HG02973 (cell line): ENCODE results near the gene ATP2A2.
"Not testable (repeated sequence)": the region's sequence is repeated elsewhere in the genome, so short reads cannot be mapped to it uniquely, and the experiment has no call there.

Experiments
- ATAC-seq: cut with Tn5 transposase; IDR thresholded peaks from one replicate; pipeline ENCODE4 v1.9.1; 2021; ENCODE audit warnings: moderate library complexity; ENCODE audit not compliant: unreplicated experiment

ATP2A2 gene

DNA sequence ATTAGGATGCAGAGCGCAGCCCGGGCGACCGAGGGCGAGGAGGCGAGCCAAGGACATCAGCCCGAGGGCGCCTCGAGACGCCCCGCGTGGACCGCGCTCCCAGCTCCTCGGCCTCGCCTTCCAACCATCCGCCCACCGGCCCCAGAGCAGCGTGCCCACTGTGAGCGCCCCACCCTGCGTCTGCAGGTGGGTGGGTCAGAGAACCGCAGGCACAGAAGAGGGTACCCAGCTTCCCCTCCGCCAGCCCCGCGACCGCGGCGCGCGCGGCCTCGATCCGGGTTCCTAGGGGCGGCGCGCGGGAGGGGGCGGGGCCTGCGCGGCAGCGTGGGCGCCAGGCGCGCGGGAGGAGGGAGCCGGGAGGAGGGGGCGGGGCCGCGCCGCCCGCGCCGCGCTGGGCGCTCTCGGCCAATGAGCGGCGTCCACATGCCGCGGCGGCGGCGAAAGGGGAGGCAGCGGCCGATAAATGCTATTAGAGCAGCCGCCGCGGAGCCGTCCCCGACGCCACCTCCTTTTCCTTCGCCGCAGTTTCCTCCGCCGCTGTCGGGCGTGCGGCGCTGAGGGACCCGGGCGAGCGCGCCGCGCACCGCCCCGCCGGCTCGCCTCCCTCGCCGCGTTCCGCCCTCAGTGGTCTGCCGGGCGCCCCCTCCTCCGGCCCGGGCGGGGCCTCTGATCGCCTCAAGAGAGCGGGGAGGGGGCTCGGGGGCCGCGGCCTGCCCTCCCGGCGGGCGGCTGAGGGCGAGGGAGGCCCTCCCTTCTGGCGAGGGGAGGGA, at the start of gene ATP2A2:
Gene ATP2A2 (plus strand): TSS at position 469 of the 770 bp plus-strand sequence. CDS start 543 bp downstream, outside the sequence.
- peak; percentile 65 for ATAC-seq

- ATAC-seq = no peak
These were observed 47.7 kb upstream of the ATP2A2 start for GRCh38 chr12:110233212-110233903.

DNA sequence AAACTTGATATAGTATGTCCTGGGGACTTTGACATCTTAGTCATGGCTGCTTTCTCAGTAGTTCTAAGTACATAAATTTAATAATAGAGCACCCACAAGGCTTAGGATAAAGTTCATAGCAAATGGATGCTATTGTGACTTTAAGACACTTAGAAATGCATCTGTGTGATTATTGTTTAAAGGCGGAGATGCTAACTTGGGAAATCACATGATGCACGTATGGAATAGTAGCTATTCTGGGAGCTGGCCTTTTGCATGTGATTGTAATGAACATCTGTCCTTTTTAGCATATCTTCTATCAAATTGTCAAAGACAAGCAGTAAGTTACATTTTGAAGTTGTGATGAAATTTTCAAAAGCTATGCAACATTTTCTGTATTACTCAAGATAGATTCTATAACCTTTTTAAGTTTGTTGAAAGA, 46.7 kb upstream of the ATP2A2 start:
- no peak for ATAC-seq

DNA sequence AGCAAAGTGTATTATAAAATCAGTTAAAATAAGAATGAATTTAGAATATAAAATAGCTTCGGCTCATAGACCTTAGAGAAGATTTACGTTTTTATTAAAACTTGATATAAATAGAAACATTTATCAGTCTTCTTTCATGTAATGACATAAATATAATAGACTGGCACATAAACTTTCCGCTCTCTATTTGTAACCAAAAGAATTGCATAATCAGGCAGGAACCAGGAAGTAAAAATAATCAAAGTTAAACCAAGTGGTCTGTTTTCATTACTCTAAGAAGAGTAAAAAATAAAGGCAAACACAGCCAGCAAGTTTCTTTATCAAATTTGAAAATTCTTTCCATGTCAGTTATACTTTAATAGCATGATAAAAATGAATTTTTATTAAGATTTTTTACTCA, 46.3 kb upstream of the ATP2A2 start:
- no peak for ATAC-seq

- ATAC-seq = no peak
These were observed 45.7 kb upstream of the ATP2A2 start for GRCh38 chr12:110235383-110235782.

DNA sequence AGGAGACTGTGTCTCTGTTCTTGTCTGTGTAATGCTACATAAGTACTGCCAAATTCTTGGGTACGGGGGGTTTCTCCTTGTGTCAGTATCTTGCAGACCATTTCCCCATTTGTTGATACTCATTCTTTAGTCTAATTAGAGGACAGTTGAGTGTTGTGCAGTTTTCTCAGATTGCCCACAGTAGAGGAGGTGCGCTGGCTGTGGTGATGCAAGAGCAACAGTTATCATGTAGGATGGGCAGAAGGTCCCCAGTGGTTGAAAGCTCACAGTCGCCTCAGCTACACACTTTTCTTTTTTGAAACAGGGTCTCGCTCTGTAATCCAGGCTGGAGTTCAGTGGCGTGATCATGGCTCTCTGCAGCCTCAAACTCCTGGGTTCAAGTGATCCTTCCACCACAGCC, 37.8 kb upstream of the ATP2A2 start:
- no peak for ATAC-seq

DNA sequence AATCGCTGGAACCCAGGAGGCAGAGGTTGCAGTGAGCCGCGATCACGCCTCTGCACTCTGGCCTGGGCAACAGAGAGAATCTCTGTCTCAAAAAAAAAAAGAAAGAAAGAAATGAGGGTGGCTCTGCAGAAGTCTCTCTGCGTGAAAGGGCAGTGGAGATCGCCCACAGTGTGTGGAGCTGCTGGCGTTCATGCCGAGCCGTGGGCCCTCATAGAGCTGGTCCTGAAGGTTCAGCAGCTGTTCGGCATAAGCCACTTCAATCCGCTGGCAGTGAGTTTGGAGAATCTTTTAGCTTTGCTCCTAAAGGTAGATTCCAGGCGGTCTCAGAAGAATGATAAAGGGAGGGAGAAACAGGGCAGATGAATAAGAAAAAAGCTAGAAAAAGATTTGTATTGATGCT, 36.7 kb upstream of the ATP2A2 start:
- ATAC-seq = no peak

GRCh38 chr12:110244829-110245228, 36.2 kb upstream of the ATP2A2 start:
- no peak for ATAC-seq

- no peak for ATAC-seq
These were observed 35.7 kb upstream of the ATP2A2 start for GRCh38 chr12:110245369-110245772.

GRCh38 chr12:110246636-110247339, 34.3 kb upstream of the ATP2A2 start:
- ATAC-seq = no peak

GRCh38 chr12:110247340-110248095, 33.5 kb upstream of the ATP2A2 start:
- no peak for ATAC-seq

GRCh38 chr12:110248096-110248447, 33.0 kb upstream of the ATP2A2 start:
- ATAC-seq = no peak

- ATAC-seq = no peak
These were observed 31.9 kb upstream of the ATP2A2 start for GRCh38 chr12:110249105-110249504.

DNA sequence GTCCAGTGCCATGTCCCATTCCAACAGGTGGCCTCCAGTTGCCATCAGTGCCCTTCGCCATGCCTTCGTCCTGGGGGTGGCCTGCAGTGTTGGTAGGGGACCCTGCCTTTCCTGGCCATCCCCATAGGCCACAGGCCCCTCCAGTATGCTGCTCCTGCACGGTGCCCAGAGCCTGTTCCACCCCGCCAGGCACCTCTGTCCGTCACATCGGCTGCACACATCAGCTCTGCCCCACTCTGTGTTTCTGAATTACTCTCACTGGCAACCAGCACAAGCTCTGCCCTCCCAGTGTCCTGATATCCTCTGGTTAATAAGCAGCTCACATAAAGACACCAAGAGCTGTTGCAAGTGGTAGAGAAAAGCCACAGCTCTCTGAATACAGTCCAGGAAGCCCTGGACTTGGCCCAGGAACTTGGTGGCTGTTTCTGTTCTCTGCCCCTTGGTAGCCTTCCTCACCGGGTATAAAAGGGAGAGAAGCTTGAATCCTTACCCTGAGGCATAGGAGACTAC, 31.3 kb upstream of the ATP2A2 start:
- no peak for ATAC-seq

DNA sequence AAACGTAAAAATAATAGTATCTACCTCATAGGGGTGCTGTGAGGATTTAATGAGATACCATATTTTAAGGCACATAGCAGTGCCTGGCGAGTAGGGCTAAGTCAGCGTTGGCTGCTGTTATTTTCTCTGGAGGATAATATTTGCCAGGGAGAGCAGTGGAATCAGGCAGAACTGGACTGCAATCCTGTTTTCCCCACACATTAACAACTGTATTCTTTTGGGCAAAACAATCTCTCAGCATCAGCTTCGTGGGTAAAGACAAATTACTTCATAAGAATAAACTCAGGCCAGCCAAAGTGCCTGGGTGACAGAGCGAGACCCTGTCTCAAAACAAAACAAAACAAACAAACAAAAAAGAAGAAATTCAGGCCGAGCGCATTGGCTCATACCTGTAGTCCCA, 29.7 kb upstream of the ATP2A2 start:
- ATAC-seq = no peak

DNA sequence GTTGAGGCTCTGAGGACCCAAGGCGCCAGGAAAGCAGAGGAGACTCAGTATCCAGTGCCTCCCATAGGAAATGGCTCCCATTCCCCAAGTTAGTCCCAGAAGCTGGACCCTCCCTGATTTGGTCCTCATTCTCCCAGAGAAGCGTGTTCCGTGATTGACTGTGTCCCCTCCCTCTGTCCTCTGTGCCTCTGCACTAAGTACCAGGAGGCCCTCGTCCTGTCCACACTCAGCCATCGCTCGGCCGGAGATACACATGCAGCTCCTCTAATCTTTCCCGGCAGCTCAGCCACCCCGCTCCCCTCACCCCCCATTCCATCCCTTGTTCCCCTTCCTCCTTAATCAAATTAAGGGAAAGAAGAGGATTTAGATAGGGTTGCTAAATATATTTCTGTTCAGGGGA, 28.3 kb upstream of the ATP2A2 start:
- no peak for ATAC-seq

- no peak for ATAC-seq
These were observed 27.9 kb upstream of the ATP2A2 start for GRCh38 chr12:110253176-110253575.

DNA sequence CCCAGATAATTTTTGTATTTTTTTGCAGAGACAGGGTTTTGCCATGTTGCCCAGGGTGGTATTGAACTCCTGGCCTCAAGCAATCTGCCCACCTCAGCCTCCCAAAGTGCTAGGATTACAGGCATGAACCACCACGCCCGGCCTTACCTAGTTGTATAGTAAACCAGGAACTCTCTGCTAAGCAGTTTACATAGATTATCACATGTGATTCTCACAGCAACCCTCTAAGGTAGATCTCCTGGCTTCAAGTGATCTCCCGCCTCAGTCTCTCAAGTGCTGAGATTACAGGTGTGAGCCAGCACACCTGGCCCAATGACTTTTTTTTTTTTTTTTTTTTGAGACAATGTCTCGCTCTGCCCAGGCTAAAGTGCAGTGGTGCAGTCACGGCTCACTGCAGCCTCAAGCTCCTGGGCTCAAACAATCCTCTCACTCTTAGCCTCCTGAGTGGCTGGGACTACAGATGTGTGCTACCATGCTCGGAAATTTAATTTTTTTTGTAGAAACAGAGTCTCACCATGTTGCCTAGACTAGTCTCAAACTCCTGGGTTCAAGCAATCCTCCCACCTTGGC, 26.0 kb upstream of the ATP2A2 start:
- ATAC-seq = no peak

GRCh38 chr12:110255890-110256456, 25.1 kb upstream of the ATP2A2 start:
- ATAC-seq = not testable (repeated sequence)

- ATAC-seq = no peak
These were observed 24.1 kb upstream of the ATP2A2 start for GRCh38 chr12:110256780-110257431.
